Spleen (tissue), 11 donors: ENCODE data around the gene LRRC23. TPM values are rescaled to one million over a fixed set of nuclear protein-coding genes. Genes with fewer than 3 reads are reported as not detected.

Source experiments
- DNase-seq: peaks from one replicate; pipeline ENCODE4 v3.0.0-alpha.2; 2020
- H3K27ac ChIP-seq, 8 donors: fragments of 200-600 bp; sonication (generic) in 7 of 8; 1 replicate in 4 of 8; 2 replicates in 4 of 8; pipeline versions ENCODE4 v1.5.0 to v1.8.0; 2016 to 2021; ENCODE audit warnings: inconsistent platforms in 4 of 8, mild to moderate bottlenecking in 4 of 8, moderate library complexity in 1 of 8
- H3K27me3 ChIP-seq, 7 donors: fragments of 200-600 bp; sonication (generic) in 6 of 7; replicated peaks in 1 of 7; 1 replicate in 4 of 7; 2 replicates in 3 of 7; pipeline versions ENCODE4 v1.5.0 to v1.8.0; 2016 to 2021; ENCODE audit warnings: inconsistent platforms in 3 of 7, mild to moderate bottlenecking in 1 of 7
- H3K36me3 ChIP-seq, 6 donors: fragments of 200-600 bp; sonication (generic) in 5 of 6; 1 replicate in 4 of 6; 2 replicates in 2 of 6; pipeline versions ENCODE4 v1.5.0 to v1.8.0; 2016 to 2021; ENCODE audit warnings: inconsistent platforms in 2 of 6
- H3K4me1 ChIP-seq, 6 donors: fragments of 200-600 bp; sonication (generic) in 5 of 6; 1 replicate in 3 of 6; 2 replicates in 3 of 6; pipeline versions ENCODE4 v1.5.0 to v1.8.0; 2016 to 2021; ENCODE audit warnings: inconsistent platforms in 3 of 6
- H3K4me3 ChIP-seq, 8 donors: fragments of 200-600 bp; sonication (generic) in 7 of 8; 1 replicate in 4 of 8; 2 replicates in 4 of 8; pipeline versions ENCODE4 v1.5.0 to v1.8.0; 2016 to 2021; ENCODE audit warnings: inconsistent platforms in 4 of 8, mild to moderate bottlenecking in 4 of 8, moderate library complexity in 2 of 8
- H3K9me3 ChIP-seq, 8 donors: fragments of 200-600 bp; sonication (generic) in 7 of 8; 1 replicate in 4 of 8; 2 replicates in 4 of 8; pipeline versions ENCODE4 v1.5.0 to v1.8.0; 2016 to 2021; ENCODE audit warnings: inconsistent platforms in 4 of 8
- CTCF ChIP-seq, 11 experiments: fragments of 200-600 bp in 7 of 11; fragments of 450-650 bp in 4 of 11; sonication (generic) in 4 of 11; IDR thresholded peaks in 8 of 11; conservative IDR thresholded peaks in 3 of 11; 1 replicate in 7 of 11; 2 replicates in 4 of 11; pipeline versions ENCODE4 v1.4.0 to v1.8.0; 2016 to 2021; ENCODE audit warnings: antibody characterized with exemption in 11 of 11, inconsistent platforms in 4 of 11, mild to moderate bottlenecking in 1 of 11
- POLR2A ChIP-seq, 3 donors: fragments of 450-650 bp; IDR thresholded peaks; one replicate each; pipeline ENCODE4 v1.5.1; 2017; ENCODE audit warnings: antibody characterized with exemption in 3 of 3, mild to moderate bottlenecking in 1 of 3
- POLR2AphosphoS5 ChIP-seq, 3 donors: sonication (generic); formaldehyde crosslinking; IDR thresholded peaks; one replicate each; pipeline ENCODE4 v1.5.1; 2017; ENCODE audit warnings: antibody characterized with exemption in 3 of 3
- WGBS, 5 donors: extraction: QIAGEN DNeasy Blood & Tissue Kit in 3 of 5; methylation state at CpG; one replicate each; pipeline versions ENCODE4 v1.1.5 to v1.1.7; 2013 to 2018; 5-methylcytosine and 5-hydroxymethylcytosine counted together
- intact Hi-C: fragments of 100-400 bp; cut with DNase I; formaldehyde crosslinking; loops from one replicate; pipeline ENCODE4 v1.15.0; 2023; ENCODE audit warnings: low total_unique reads
- polyA plus RNA-seq, 3 donors: library from polyadenylated mRNA; stranded (reverse); fragments of 200-250 nt; gene quantifications; one replicate each; pipeline ENCODE4 v1.2.1, GENCODE V29; 2013
- total RNA-seq, 7 donors: library from RNA; depleted of rRNA in 3 of 7; stranded (reverse); fragments of >200 nt in 3 of 7; fragmentation: NEBNext Ultra II Directional in 4 of 7; extraction: Animal tissue kit (Norgen Biotek cat#: 25700) in 4 of 7; gene quantifications; one replicate each; pipeline versions ENCODE4 v1.1.0 to v1.2.1, GENCODE V29; 2016 to 2021
- donor health status: healthy with polysubstance abuse.
- donor health status: DM: no; HTN: no; CAD: no; lungs with moderate emphysema.
- donor health status: DM: no; HTN: no; CAD: no.
- donor health status: Bipolar disorder and iron deficiency.
- donor health status: healthy.
- donor health status: DM: no; HTN: no; CAD: no.
- donor health status: DM: yes; HTN: yes; CAD: no.

The LRRC23 gene
- total and polyA plus RNA-seq, 10 donors, result 3.1 to 10.1 (median 6.4) TPM

GRCh38 chr12:6928703-6929407, 24.2 kb downstream of the LRRC23 start:
- WGBS, 5 donors, result 23 to 31% (median 26%) methylated on average over 19 of the region's 19 CpGs
- Histone ChIP-seq H3K36me3 (peaks cover 0 to 12% (median 4%) of the 10 kb centered on the region in 6 donors), H3K27me3 (peaks cover 0 to 18% (median 0%) of the 10 kb centered on the region in 7 donors), H3K27ac (peak overlapping the region; percentile 74 to 96 (median 90)), H3K4me3 (peak overlapping the region; percentile 47 to 85 (median 58)), H3K9me3 (no peaks in the 10 kb centered on the region), H3K4me1 (peaks cover 31 to 94% (median 75%) of the 10 kb centered on the region in 6 donors)
- intact Hi-C loops, result no loop called here
- TF ChIP-seq POLR2A (IDR thresholded peaks at IDR 0.05) (no peak), POLR2AphosphoS5 (IDR thresholded peaks at IDR 0.05) (no peak), CTCF (IDR thresholded peaks at IDR 0.05 in 8 of 11, conservative IDR thresholded peaks at IDR 0.05 in 3 of 11) (no peak)
- peak; percentile 67 for DNase-seq

- H3K36me3 ChIP-seq, result peaks cover 0 to 21% (median 10%) of the 10 kb centered on the region in 6 donors
- H3K4me1 ChIP-seq, result peaks cover 30 to 94% (median 73%) of the 10 kb centered on the region in 6 donors
- peak overlapping the region; percentile 47 to 85 (median 58) for H3K4me3 ChIP-seq
- DNase-seq, result peak; percentile 32
- peaks cover 0 to 18% (median 0%) of the 10 kb centered on the region in 7 donors for H3K27me3 ChIP-seq
- intact Hi-C loops, result no loop called here
- TF ChIP-seq POLR2A (IDR thresholded peaks at IDR 0.05) (no peak), POLR2AphosphoS5 (IDR thresholded peaks at IDR 0.05) (peak in 1 of 3 donors; percentile 6)
- whole genome bisulfite sequencing, 5 donors, result 61 to 74% (median 69%) methylated on average over 7 of the region's 7 CpGs
- no peaks in the 10 kb centered on the region for H3K9me3 ChIP-seq
- peak overlapping the region; percentile 7 to 96 (median 90) for H3K27ac ChIP-seq
Observed at GRCh38 chr12:6929466-6930452, 25.1 kb downstream of the LRRC23 start.

- intact Hi-C loops, result no loop called here
- no peaks in the 10 kb centered on the region for H3K9me3 ChIP-seq
- 38 to 84% (median 63%) methylated on average over 1 of the region's 1 CpG for WGBS, 5 donors
- TF ChIP-seq POLR2AphosphoS5 (IDR thresholded peaks at IDR 0.05) (no peak), POLR2A (IDR thresholded peaks at IDR 0.05) (no peak), CTCF (IDR thresholded peaks at IDR 0.05 in 8 of 11, conservative IDR thresholded peaks at IDR 0.05 in 3 of 11) (no peak)
- peaks cover 0 to 8% (median 0%) of the 10 kb centered on the region in 7 donors for H3K27me3 ChIP-seq
- no peak overlapping the region for H3K4me3 ChIP-seq
- H3K36me3 ChIP-seq, result peaks cover 0 to 42% (median 21%) of the 10 kb centered on the region in 6 donors
- DNase-seq, result no peak
- H3K4me1 ChIP-seq, result peaks cover 33 to 95% (median 73%) of the 10 kb centered on the region in 6 donors
- H3K27ac ChIP-seq, result peak overlapping the region in 5 of 8 donors; percentile 29 to 98 (median 61)
Observed at GRCh38 chr12:6932766-6933165, 28.1 kb downstream of the LRRC23 start.

GRCh38 chr12:6934110-6934509, 29.5 kb downstream of the LRRC23 start:
- peaks cover 35 to 97% (median 77%) of the 10 kb centered on the region in 6 donors for H3K4me1 ChIP-seq

More at GRCh38 chr12:6934110-6934509, 29.5 kb downstream of the LRRC23 start:
- H3K27me3 ChIP-seq, result no peaks in the 10 kb centered on the region
- 43 to 75% (median 51%) methylated on average over 8 of the region's 8 CpGs for WGBS, 5 donors
- TF ChIP-seq POLR2AphosphoS5 (IDR thresholded peaks at IDR 0.05) (peak; percentile 42 to 59 (median 54)), CTCF (IDR thresholded peaks at IDR 0.05 in 8 of 11, conservative IDR thresholded peaks at IDR 0.05 in 3 of 11) (no peak), POLR2A (IDR thresholded peaks at IDR 0.05) (no peak)
- H3K4me3 ChIP-seq, result no peak overlapping the region
- peak overlapping the region; percentile 29 to 98 (median 58) for H3K27ac ChIP-seq
- peaks cover 0 to 42% (median 21%) of the 10 kb centered on the region in 6 donors for H3K36me3 ChIP-seq
- DNase-seq, result no peak
- intact Hi-C loops, result no loop called here
- H3K9me3 ChIP-seq, result no peaks in the 10 kb centered on the region
